Right ventricle myocardium superior (tissue), 1 donor: Measurements from ENCODE around the gene SIRT7. TPM values are rescaled to one million over a fixed set of nuclear protein-coding genes. Genes with fewer than 3 reads are reported as not detected.

ENCODE experiments used
- ATAC-seq: fragments of 200-7000 bp; cut with Tn5 transposase; one replicate; pipeline ENCODE4 v1.9.1; 2020; ENCODE audit warnings: mild to moderate bottlenecking; ENCODE audit not compliant: poor library complexity
- DNase-seq: peaks from one replicate; pipeline ENCODE4 v3.0.0-alpha.2; 2020
- intact Hi-C: fragments of 100-400 bp; cut with DNase I; formaldehyde crosslinking; loops from one replicate; pipeline ENCODE4 v1.11.2; 2022
- total RNA-seq: library from RNA; stranded (reverse); fragmentation: NEBNext Ultra II Directional; extraction: Animal tissue kit (Norgen Biotek cat#: 25700); gene quantifications from one replicate; pipeline ENCODE4 v1.2.1, GENCODE V29; 2021
- donor health status: DM: no; HTN: yes; CAD: no; lungs with severe emphysema.

The SIRT7 gene
- total RNA-seq, 1 donor from 2014 or later, result 6.1 TPM

DNA sequence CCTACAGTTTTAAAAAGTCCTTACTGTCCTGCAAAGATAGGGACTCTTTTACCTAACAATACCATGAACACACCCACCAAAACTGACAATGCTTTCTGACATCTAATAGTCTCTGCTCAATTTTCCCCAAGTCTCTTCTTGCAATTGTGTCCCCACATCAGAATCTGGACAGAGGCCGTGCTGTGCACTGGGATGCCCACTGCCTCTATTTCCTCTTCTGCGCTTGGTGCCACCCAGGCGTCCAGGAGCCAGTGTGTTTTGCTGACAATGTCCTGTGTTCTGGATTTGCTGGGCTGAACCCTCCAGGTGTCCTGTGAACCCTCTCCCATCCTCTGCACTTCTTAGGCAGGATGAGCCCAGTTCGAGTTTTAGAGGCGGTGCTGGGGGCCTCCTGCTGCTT, 40.4 kb downstream of the SIRT7 start:
- ATAC-seq, result no peak
- no peak for DNase-seq
- intact Hi-C loops, result no loop called here

DNA sequence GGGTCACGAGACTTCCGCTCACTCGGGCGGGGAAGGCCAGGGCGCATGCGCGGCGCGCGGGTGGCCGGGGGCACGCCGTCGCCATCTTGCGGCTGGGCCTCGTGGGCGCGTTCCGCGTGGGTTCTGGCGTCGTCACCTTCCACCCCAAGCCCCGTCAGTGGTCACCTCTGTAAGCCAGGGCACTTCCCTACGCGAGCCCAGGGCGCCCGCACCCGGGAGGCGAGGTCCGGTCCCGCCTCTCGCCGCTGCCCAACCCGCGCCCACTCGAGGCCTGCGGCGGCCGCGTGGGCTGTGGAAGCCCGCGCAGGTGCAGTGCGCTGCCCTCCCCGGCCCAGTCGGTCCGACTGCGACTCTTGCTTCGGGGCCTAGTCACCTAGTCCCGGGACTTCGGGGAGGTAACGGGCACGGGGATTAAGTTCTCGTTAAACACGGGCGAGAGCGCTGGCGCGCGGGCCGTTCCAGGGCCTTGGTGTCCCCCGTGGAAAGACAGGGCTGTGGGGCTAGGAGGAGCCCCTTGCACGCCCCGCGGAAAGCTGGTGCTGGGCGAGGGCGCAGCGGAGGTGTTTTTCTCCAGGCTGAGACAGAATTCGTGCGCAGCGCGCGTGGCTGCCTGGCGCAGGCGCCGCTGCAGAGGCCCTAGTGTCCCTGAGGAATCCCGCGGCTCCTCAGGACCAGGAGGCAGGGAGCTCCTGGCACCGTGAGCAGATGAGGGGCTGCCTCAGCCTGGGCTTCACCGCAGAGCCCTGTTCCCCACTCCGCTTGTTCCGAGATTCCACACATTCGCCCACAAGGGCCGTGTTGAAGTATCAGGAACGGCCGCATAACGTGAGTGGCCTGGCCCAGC, 46.4 kb downstream of the SIRT7 start:
- intact Hi-C loops, result no loop called here
- ATAC-seq (peak; percentile 82), DNase-seq (peak; percentile 98)

- DNase-seq (no peak), ATAC-seq (no peak)
- intact Hi-C loops, result no loop called here
Observed at GRCh38 chr17:81870981-81871386, 47.0 kb downstream of the SIRT7 start, which contains the start of gene ARHGDIA. Gene ARHGDIA (minus strand): TSS chr17:81871337. CDS start chr17:81869930, 1,407 bp downstream.

GRCh38 chr17:81870131-81870980, 47.6 kb downstream of the SIRT7 start:
- DNase-seq, result peak; percentile 64
- peak; percentile 4 for ATAC-seq
- intact Hi-C loops, result no loop called here

GRCh38 chr17:81869221-81870130, 48.5 kb downstream of the SIRT7 start:
- DNase-seq, result peak; percentile 69
- intact Hi-C loops, result no loop called here
- peak; percentile 18 for ATAC-seq

GRCh38 chr17:81868674-81869220, 49.2 kb downstream of the SIRT7 start:
- ATAC-seq (no peak), DNase-seq (no peak)
- intact Hi-C loops, result no loop called here

GRCh38 chr17:81867991-81868673, 49.8 kb downstream of the SIRT7 start:
- DNase-seq (no peak), ATAC-seq (no peak)
- intact Hi-C loops, result no loop called here

GRCh38 chr17:81867170-81867990, 50.6 kb downstream of the SIRT7 start:
- ATAC-seq (no peak), DNase-seq (no peak)
- intact Hi-C loops, result no loop called here

GRCh38 chr17:81866440-81867169, 51.4 kb downstream of the SIRT7 start:
- ATAC-seq, result no peak
- intact Hi-C loops, result no loop called here
- DNase-seq, result no peak

DNA sequence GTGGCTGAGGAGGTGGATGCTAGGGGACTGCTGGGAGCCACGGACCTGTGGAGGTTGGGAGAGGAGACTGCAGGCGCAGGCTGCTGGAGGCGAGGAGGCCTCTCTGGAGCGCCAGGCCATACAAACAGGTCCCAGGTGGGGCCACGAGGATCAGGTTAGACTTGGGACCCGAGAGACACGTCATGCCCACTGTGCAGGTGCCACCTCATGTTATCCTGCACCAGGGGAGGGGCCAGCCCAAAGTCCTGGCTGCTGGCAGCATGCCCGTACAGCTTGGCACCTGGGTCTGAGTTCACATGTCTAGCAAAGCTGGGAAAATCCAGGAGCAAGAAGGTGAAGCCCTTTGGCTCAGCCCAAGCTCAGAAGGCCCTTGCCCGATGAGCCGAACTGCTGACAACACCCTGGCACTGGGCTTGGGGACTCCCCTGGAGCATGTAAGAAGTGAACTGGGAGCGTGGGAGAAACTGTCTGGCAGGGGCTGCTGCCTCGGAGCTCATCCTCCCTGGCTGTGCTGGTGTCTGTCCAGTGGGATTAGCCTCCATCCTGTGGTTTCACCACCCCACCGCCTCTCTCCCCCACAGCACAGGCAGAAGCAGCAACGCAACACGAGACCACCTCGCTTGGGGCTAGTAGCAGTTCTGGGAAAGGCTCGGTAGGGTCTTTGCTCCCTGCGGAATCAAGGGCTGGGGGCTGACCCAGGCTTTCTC, 52.1 kb downstream of the SIRT7 start:
- ATAC-seq (no peak), DNase-seq (peak; percentile 58)
- intact Hi-C loops, result no loop called here

DNA sequence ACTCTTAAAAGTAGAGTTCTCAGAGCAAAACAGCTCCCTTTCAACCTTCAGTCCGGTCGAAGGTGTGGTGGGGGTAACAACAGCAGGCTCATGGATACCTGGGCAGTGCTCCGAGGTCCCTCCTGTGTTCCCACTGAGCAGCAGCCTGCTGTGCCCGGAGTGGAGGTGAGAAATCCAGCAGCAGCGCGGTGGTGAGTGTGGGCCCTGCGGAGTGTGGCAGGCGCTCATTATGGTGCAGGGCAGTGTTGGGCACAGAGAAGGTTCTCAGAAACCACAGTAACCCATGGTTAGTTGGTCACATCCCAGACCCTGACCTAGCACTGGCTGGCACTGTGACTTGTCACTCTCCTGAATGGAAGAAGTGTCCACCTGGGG, 52.6 kb downstream of the SIRT7 start:
- ATAC-seq, result no peak
- DNase-seq, result no peak

DNA sequence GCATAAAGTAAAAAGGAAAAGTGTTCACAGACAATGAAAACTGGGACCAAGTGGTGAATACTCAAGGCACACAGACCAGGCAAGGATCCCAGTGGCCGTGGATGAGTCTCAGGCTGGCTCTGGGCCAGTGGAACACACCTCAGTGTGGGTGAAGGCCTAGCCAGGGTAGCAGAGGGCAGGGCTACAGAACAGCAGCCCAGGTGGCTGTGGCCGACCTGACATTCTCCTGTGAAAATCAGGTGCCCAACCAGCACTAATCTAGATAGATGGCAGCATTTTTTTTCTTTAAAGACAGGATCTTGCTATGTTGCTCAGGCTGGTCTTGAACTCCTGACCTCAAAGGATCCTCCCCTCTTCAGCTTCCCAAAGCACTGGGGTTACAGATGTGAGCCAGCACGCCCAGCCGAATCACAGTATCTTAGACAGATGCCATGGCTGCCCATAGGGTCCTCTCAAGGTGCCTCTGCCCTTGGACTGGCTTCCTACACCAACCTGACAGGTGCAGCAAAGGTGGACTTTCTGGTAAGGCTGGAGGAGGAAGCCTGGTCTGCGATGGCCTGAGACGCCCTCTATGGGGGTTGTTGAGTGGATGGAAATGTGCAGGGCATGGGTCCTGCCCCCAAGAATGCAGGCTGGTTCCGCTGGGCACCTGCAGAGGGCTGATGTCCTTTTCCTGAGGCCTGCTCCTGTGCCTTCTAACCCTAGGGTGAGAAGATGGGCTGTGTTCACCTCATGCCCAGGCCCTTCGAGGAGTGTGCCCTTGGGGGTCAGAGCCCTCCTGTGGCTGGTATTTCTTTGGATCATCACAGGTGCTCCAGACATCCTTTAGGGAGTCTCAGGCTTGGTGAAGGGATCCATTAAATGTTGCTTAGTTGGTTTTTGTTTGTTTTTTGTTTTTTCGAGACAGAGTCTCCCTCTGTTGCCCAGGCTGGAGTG, 53.9 kb downstream of the SIRT7 start:
- DNase-seq (no peak), ATAC-seq (no peak)
- intact Hi-C loops, result no loop called here

More for the DNA sequence above, 52.6 kb downstream of the SIRT7 start:
- intact Hi-C loops, result no loop called here

DNA sequence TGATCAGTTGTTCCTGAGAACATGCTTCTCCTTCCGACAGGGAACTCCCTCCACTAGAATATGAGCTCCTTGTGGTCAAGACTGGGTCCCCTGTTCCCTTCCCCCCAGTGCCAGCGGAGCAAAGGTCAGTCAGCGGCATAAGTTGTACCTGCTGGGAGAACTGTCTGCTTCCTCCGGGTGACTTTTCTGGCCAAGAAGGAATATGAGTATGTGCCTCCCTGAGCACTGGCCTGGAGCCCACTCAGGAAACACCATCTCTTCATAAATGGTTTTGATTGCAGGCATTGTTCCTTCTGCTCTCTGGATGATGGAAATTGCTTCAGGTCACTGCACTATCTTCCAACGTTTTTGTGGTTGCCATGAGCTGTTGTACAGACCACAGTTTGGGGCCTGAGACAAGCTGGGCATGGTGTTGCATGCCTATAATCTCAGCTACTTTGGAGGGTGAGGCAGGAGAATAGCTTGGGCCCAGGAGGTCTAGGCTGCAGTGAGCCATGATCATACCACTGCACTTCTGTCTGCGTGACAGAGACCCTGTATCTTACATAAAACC, 54.8 kb downstream of the SIRT7 start:
- ATAC-seq, result no peak
- intact Hi-C loops, result no loop called here

More for the DNA sequence above, 54.8 kb downstream of the SIRT7 start:
- no peak for DNase-seq
